Calu3 (cell line): ENCODE results near the gene TCP11L2. TPM values are rescaled to one million over a fixed set of nuclear protein-coding genes. Genes with fewer than 3 reads are reported as not detected.

ENCODE experiments used
- BruUV-seq: library from RNA; stranded (reverse); fragments of 400-500 nt; replicated peaks from 2 replicates; lab custom pipeline; 2021; lab: Mats Ljungman, UMichigan
- CTCF ChIA-PET: fragments of 300-600 bp; sonication (Branson Sonifier 250); formaldehyde crosslinking; loops from one replicate; lab custom pipeline; 2022; ENCODE audit warnings: antibody characterized with exemption; lab: Charles Lee
- DNase-seq: peaks from one replicate; pipeline ENCODE4 v3.0.0; 2022
- H3K27ac Mint-ChIP-seq: one replicate; pipeline ENCODE4 v1.8.0; 2022; ENCODE audit warnings: mixed read lengths; ENCODE audit not compliant: unreplicated experiment
- H3K27me3 Mint-ChIP-seq: one replicate; pipeline ENCODE4 v1.8.0; 2022; ENCODE audit warnings: mixed read lengths; ENCODE audit not compliant: unreplicated experiment
- H3K36me3 Mint-ChIP-seq: one replicate; pipeline ENCODE4 v1.8.0; 2022; ENCODE audit warnings: mild to moderate bottlenecking, moderate library complexity, mixed read lengths; ENCODE audit not compliant: insufficient read depth, unreplicated experiment
- H3K4me1 Mint-ChIP-seq: one replicate; pipeline ENCODE4 v1.8.0; 2022; ENCODE audit warnings: mild to moderate bottlenecking, low read depth, mixed read lengths; ENCODE audit not compliant: unreplicated experiment
- H3K4me3 Mint-ChIP-seq: one replicate; pipeline ENCODE4 v1.8.0; 2022; ENCODE audit warnings: mild to moderate bottlenecking, low read depth, moderate library complexity, mixed read lengths; ENCODE audit not compliant: unreplicated experiment
- H3K9me3 Mint-ChIP-seq: one replicate; pipeline ENCODE4 v1.8.0; 2022; ENCODE audit warnings: low read depth, mixed read lengths; ENCODE audit not compliant: unreplicated experiment
- CTCF ChIP-seq: fragments of 200-600 bp; IDR thresholded peaks from one replicate; pipeline ENCODE4 v1.8.0; 2022; ENCODE audit warnings: antibody characterized with exemption; ENCODE audit not compliant: unreplicated experiment
- intact Hi-C: fragments of 100-400 bp; cut with micrococcal nuclease; formaldehyde crosslinking; loops from one replicate; pipeline ENCODE4 v1.10.0; 2022; ENCODE audit not compliant: unreplicated experiment
- total RNA-seq: library from RNA; stranded (reverse); gene quantifications from 2 replicates; pipeline ENCODE4 v1.2.3, GENCODE V29; 2022

TCP11L2 gene
- total RNA-seq, 1 experiment from 2014 or later, result 37.7 TPM

DNA sequence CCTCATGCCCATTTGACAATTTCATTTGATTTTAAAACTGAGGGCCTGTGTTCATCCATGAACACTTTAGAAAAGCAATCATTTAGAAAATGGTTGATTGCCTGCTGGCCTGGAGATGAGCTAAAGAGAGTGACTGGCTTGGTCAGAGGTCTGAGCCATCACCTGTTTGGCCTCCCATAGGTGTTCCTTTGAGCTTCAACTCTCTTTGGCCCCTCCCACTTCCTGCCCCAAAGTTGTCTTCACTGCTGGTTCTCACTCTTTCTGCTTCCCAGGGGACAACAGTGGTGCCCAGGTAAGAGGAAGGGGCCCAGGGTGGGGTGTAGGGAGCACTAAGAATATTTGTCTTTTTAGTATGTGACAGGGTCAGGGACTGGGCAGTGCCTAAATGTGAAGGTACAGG lies 4.9 kb upstream of the TCP11L2 start:
- CTCF ChIA-PET, result interaction anchor here (0.9 kb wide), 1 partner anchor 71 kb away, joined by 3 read pairs; no protein-coding TSS in a partner anchor
- no peak for DNase-seq
- Mint-ChIP-seq H3K4me3 (no peak overlapping the region), H3K27ac (peak overlapping the region; percentile 52), H3K9me3 (no peaks in the 10 kb centered on the region), H3K4me1 (peaks cover 30% of the 10 kb centered on the region), H3K27me3 (no peaks in the 10 kb centered on the region), H3K36me3 (peaks cover 31% of the 10 kb centered on the region)
- no peak for TF ChIP-seq CTCF
- no TSS peak for BruUV-seq
- intact Hi-C loops, result no loop called here

GRCh38 chr12:106299202-106299774 lies 3.2 kb upstream of the TCP11L2 start:
- Mint-ChIP-seq H3K9me3 (no peaks in the 10 kb centered on the region), H3K4me3 (no peak overlapping the region), H3K27me3 (no peaks in the 10 kb centered on the region), H3K27ac (peak overlapping the region; percentile 99), H3K4me1 (peaks cover 37% of the 10 kb centered on the region), H3K36me3 (peaks cover 47% of the 10 kb centered on the region)
- no TSS peak for BruUV-seq
- no peak for TF ChIP-seq CTCF
- intact Hi-C loops, result no loop called here
- DNase-seq, result no peak
- CTCF ChIA-PET, result no interaction called here

GRCh38 chr12:106300761-106301160 lies 1.8 kb upstream of the TCP11L2 start:
- intact Hi-C loops, result loop anchor here (5.0 kb wide), 1 partner anchor 73 kb away; no protein-coding TSS in a partner anchor
- peak overlapping the region; percentile 99 for H3K27ac Mint-ChIP-seq
- H3K9me3 Mint-ChIP-seq, result no peaks in the 10 kb centered on the region
- H3K36me3 Mint-ChIP-seq, result peaks cover 48% of the 10 kb centered on the region
- CTCF ChIA-PET, result interaction anchor here (2.3 kb wide), 1 partner anchor 57 kb away, joined by 12 read pairs; the partner anchor contains the start of gene POLR3B
- peaks cover 52% of the 10 kb centered on the region for H3K4me1 Mint-ChIP-seq
- peak overlapping the region; percentile 85 for H3K4me3 Mint-ChIP-seq
- no peak for DNase-seq
- no peak for TF ChIP-seq CTCF
- H3K27me3 Mint-ChIP-seq, result no peaks in the 10 kb centered on the region
- no TSS peak for BruUV-seq

- TF ChIP-seq CTCF, result no peak
- Mint-ChIP-seq H3K9me3 (no peaks in the 10 kb centered on the region), H3K36me3 (peaks cover 46% of the 10 kb centered on the region), H3K27ac (peak overlapping the region; percentile 99), H3K4me1 (peaks cover 57% of the 10 kb centered on the region), H3K27me3 (no peaks in the 10 kb centered on the region), H3K4me3 (peak overlapping the region; percentile 85)
- CTCF ChIA-PET, result interaction anchor here (1.6 to 2.3 kb wide), 2 partner anchors 12 to 56 kb away, joined by 5 to 12 read pairs; partner anchors contain the start of gene POLR3B
- no peak for DNase-seq
- intact Hi-C loops, result loop anchor here (5.0 kb wide), 1 partner anchor 74 kb away; no protein-coding TSS in a partner anchor
- TSS peak; percentile 89 for BruUV-seq
Observed at GRCh38 chr12:106301241-106301610, 1.3 kb upstream of the TCP11L2 start.
